HCT116 (cell line): ENCODE results near the gene JAK3. TPM values are rescaled to one million over a fixed set of nuclear protein-coding genes. Genes with fewer than 3 reads are reported as not detected.
A peak's percentile ranks its signal among the peaks of the same experiment; 100 is the strongest.
"Not testable (repeated sequence)": the region's sequence is repeated elsewhere in the genome, so short reads cannot be mapped to it uniquely, and the experiment has no call there.

ENCODE experiments used
- ATAC-seq: fragments of 200-7000 bp; cut with Tn5 transposase; 2 replicates; pipeline ENCODE4 v1.9.1; 2020; ENCODE audit warnings: mild to moderate bottlenecking, moderate library complexity
- BruUV-seq: library from RNA; stranded (reverse); fragments of 400-500 nt; replicated peaks from 2 replicates; lab custom pipeline; 2021; lab: Mats Ljungman, UMichigan
- CTCF ChIA-PET: fragments of 300-600 bp; sonication (Branson Sonifier 250); formaldehyde crosslinking; loops from one replicate; lab custom pipeline; 2021; ENCODE audit warnings: antibody characterized with exemption; lab: Charles Lee
- POLR2A ChIA-PET: fragments of 300-600, 350-600 bp; sonication (Branson Sonifier 250); formaldehyde crosslinking; loops from one replicate; lab custom pipeline; 2021; ENCODE audit warnings: antibody characterized with exemption; lab: Charles Lee
- RAD21 ChIA-PET, 2 experiments: fragments of 300-600 bp; sonication (Branson Sonifier 250); formaldehyde crosslinking; loops; one replicate each; lab custom pipeline; 2023; ENCODE audit warnings: low total read pairs in 2 of 2; ENCODE audit not compliant: uncharacterized antibody in 2 of 2, unreplicated experiment in 2 of 2, low non-redundant PET in 1 of 2; lab: Charles Lee
- DNase-seq: peaks from one replicate; pipeline ENCODE4 v3.0.0-alpha.2; 2010; ENCODE audit warnings: low read depth, low spot score
- H2AFZ ChIP-seq: fragments of 200-600 bp; shearing (Covaris generic), sonication (generic); 2 replicates; pipeline ENCODE4 v1.6.1; 2017; ENCODE audit warnings: low read depth, mixed run types, mixed read lengths, antibody characterized with exemption, low read length; ENCODE audit not compliant: poor library complexity, severe bottlenecking
- H3K27ac ChIP-seq: 2 replicates; pipeline ENCODE4 v1.5.1; 2012; ENCODE audit warnings: low read depth, low read length
- H3K27me3 ChIP-seq: fragments of 200-600 bp; sonication (generic); 2 replicates; pipeline ENCODE4 v1.6.1; 2016; ENCODE audit warnings: mixed run types, low read length, mixed read lengths; ENCODE audit not compliant: insufficient read depth
- H3K36me3 ChIP-seq, 2 experiments: fragments of 200-500 bp in 1 of 2; fragments of 200-600 bp in 1 of 2; sonication (Bioruptor generic) in 1 of 2; sonication (generic) in 1 of 2; 2 replicates each; pipeline versions ENCODE4 v1.5.1 to v1.6.1; 2014 to 2016; ENCODE audit warnings: low read length in 2 of 2, inconsistent platforms in 1 of 2, mixed read lengths in 1 of 2, mixed run types in 1 of 2; ENCODE audit not compliant: insufficient read depth in 2 of 2, control insufficient read depth in 1 of 2
- H3K4me1 ChIP-seq, 2 experiments: fragments of 200-600 bp in 1 of 2; sonication (generic) in 1 of 2; 2 replicates each; pipeline versions ENCODE4 v1.5.1 to v1.6.1; 2012 to 2017; ENCODE audit warnings: low read length in 2 of 2, inconsistent platforms in 1 of 2, mild to moderate bottlenecking in 1 of 2, mixed read lengths in 1 of 2, mixed run types in 1 of 2, moderate library complexity in 1 of 2; ENCODE audit not compliant: insufficient read depth in 2 of 2, control insufficient read depth in 1 of 2
- H3K4me2 ChIP-seq: fragments of 200-600 bp; sonication (generic); 2 replicates; pipeline ENCODE4 v1.6.1; 2017; ENCODE audit warnings: mixed run types, low read length, mixed read lengths
- H3K4me3 ChIP-seq, 2 experiments: fragments of 200-600 bp in 1 of 2; sonication (generic) in 1 of 2; replicated peaks in 1 of 2; 2 replicates each; pipeline ENCODE4 v1.5.1; 2011 to 2016; ENCODE audit warnings: low read length in 2 of 2, control low read depth in 1 of 2, low read depth in 1 of 2, mild to moderate bottlenecking in 1 of 2, mixed read lengths in 1 of 2, mixed run types in 1 of 2
- H3K79me2 ChIP-seq: fragments of 200-600 bp; sonication (generic); 2 replicates; pipeline ENCODE4 v1.6.1; 2017; ENCODE audit warnings: mild to moderate bottlenecking, mixed run types, low read length, moderate library complexity, mixed read lengths; ENCODE audit not compliant: insufficient read depth
- H3K9ac ChIP-seq: fragments of 200-600 bp; sonication (generic); 2 replicates; pipeline ENCODE4 v1.6.1; 2016; ENCODE audit warnings: low read length, mixed read lengths
- H3K9me2 ChIP-seq: fragments of 200-600 bp; sonication (generic), shearing (Covaris generic); 2 replicates; pipeline ENCODE4 v1.6.1; 2017; ENCODE audit warnings: mixed run types, mild to moderate bottlenecking, moderate library complexity; ENCODE audit not compliant: insufficient read depth
- H3K9me3 ChIP-seq, 2 experiments: fragments of 200-500 bp in 1 of 2; fragments of 200-600 bp in 1 of 2; sonication (Bioruptor generic) in 1 of 2; sonication (generic) in 1 of 2; 2 replicates each; pipeline ENCODE4 v1.6.1; 2014 to 2017; ENCODE audit warnings: low read length in 2 of 2, mixed read lengths in 2 of 2, inconsistent platforms in 1 of 2, low read depth in 1 of 2, mild to moderate bottlenecking in 1 of 2, mixed run types in 1 of 2, moderate library complexity in 1 of 2; ENCODE audit not compliant: control insufficient read depth in 1 of 2, insufficient read depth in 1 of 2
- H4K20me1 ChIP-seq: fragments of 200-600 bp; sonication (generic), shearing (Covaris generic); 2 replicates; pipeline ENCODE4 v1.6.1; 2017; ENCODE audit warnings: mixed run types, mild to moderate bottlenecking, moderate library complexity; ENCODE audit not compliant: insufficient read depth
- CBX3 ChIP-seq: IDR thresholded peaks from 2 replicates; pipeline ENCODE4 v1.6.1; 2012; ENCODE audit warnings: low read depth
- EGR1 ChIP-seq: IDR thresholded peaks from 2 replicates; pipeline ENCODE4 v1.6.1; 2012; ENCODE audit warnings: low read depth
- EZH2 ChIP-seq: fragments of 200-600 bp; sonication (generic); IDR thresholded peaks from 2 replicates; pipeline ENCODE4 v1.6.1; 2017; ENCODE audit warnings: antibody characterized with exemption, mixed run types
- JUND ChIP-seq: IDR thresholded peaks from 2 replicates; pipeline ENCODE4 v1.6.1; 2012
- POLR2A ChIP-seq: IDR thresholded peaks from 2 replicates; pipeline ENCODE4 v1.7.0; 2011; ENCODE audit warnings: borderline replicate concordance; ENCODE audit not compliant: insufficient read depth, insufficient read length; ENCODE audit errors: extremely low read depth
- POLR2AphosphoS5 ChIP-seq: IDR thresholded peaks from 2 replicates; pipeline ENCODE4 v1.6.1; 2011; ENCODE audit warnings: mild to moderate bottlenecking, low read depth, low read length, moderate library complexity
- RAD21 ChIP-seq: IDR thresholded peaks from 2 replicates; pipeline ENCODE4 v1.6.1; 2012; ENCODE audit warnings: low read depth, mild to moderate bottlenecking
- SIN3A ChIP-seq: IDR thresholded peaks from 2 replicates; pipeline ENCODE4 v1.6.1; 2012; ENCODE audit warnings: low read depth
- ZNF274 ChIP-seq: fragments of 200-500 bp; sonication (Bioruptor generic); IDR thresholded peaks from 2 replicates; pipeline ENCODE4 v1.6.1; 2014; ENCODE audit warnings: mild to moderate bottlenecking, low read depth, low read length, inconsistent platforms
- intact Hi-C: fragments of 100-400 bp; cut with micrococcal nuclease; formaldehyde crosslinking; loops from 2 replicates; pipeline ENCODE4 v1.10.0; 2022
- total RNA-seq: library from RNA; stranded (reverse); gene quantifications from one replicate; pipeline ENCODE4 v1.2.1, GENCODE V29; 2021; ENCODE audit not compliant: unreplicated experiment
- TF ChIP-seq, protein P1 (sequence below): IDR thresholded peaks from 2 replicates; pipeline ENCODE4 v1.6.1; 2011; ENCODE audit warnings: mild to moderate bottlenecking, low read length, moderate library complexity; ENCODE audit not compliant: insufficient replicate concordance; ENCODE audit errors: extremely low read depth
- TF ChIP-seq, protein P2 (sequence below): IDR thresholded peaks from 2 replicates; pipeline ENCODE4 v1.6.1; 2012

JAK3 gene
- total RNA-seq, 1 experiment from 2014 or later, result 5.7 TPM

DNA sequence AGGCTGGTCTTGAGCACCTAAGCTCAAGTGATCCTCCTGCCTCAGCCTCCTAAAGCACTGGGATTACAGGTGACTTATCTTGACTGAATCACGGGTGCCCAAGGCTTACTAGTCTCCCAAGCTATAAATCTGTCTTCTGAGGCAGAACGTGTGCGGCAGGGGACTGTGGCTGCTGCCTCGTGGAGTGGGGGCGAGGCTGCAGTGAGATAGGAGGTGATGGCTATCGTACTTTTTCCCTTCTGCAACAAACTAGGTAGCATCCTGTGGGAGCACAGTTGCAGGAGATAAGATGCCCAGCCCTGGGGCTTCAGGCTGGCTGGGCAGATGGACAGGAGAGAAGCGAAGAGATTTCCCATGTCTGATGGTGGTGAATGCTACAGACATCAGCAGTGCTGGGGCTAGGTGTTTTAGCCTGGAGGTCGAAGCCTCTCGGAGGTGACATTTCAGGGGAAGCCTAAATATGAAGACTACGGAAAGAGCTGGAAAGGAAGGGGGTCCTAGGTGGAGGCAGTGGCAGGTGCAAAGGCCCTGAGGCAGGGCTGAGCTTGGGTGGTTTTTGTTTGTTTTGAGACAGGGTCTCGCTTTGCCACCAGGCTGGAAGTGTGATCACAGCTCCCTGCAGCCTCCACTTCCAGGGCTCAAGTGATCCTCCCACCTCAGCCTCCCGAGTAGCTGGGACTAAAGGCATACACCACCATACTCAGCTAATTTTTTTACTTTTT, 45.5 kb downstream of the JAK3 start:
- no peak for DNase-seq
- RAD21 ChIA-PET, result interaction anchor here in 1 of 2 experiments (0.6 kb wide), 1 partner anchor 28 kb away, joined by 3 read pairs; no protein-coding TSS in a partner anchor
- Histone ChIP-seq H3K27ac (no peak overlapping the region), H4K20me1 (no peaks in the 10 kb centered on the region), H2AFZ (no peak overlapping the region), H3K4me1 (peaks cover 12 to 44% of the 10 kb centered on the region in 2 experiments), H3K4me3 (no peak overlapping the region), H3K79me2 (peaks cover 30% of the 10 kb centered on the region; the same call in 1 of the 2 replicates), H3K9ac (no peak overlapping the region), H3K9me3 (no peaks in the 10 kb centered on the region), H3K4me2 (no peak overlapping the region), H3K36me3 (no peaks in the 10 kb centered on the region), H3K27me3 (no peaks in the 10 kb centered on the region), H3K9me2 (no peaks in the 10 kb centered on the region)
- intact Hi-C loops, result no loop called here
- TF ChIP-seq, protein P1, sequence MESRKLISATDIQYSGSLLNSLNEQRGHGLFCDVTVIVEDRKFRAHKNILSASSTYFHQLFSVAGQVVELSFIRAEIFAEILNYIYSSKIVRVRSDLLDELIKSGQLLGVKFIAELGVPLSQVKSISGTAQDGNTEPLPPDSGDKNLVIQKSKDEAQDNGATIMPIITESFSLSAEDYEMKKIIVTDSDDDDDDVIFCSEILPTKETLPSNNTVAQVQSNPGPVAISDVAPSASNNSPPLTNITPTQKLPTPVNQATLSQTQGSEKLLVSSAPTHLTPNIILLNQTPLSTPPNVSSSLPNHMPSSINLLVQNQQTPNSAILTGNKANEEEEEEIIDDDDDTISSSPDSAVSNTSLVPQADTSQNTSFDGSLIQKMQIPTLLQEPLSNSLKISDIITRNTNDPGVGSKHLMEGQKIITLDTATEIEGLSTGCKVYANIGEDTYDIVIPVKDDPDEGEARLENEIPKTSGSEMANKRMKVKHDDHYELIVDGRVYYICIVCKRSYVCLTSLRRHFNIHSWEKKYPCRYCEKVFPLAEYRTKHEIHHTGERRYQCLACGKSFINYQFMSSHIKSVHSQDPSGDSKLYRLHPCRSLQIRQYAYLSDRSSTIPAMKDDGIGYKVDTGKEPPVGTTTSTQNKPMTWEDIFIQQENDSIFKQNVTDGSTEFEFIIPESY, result no peak
- TF ChIP-seq CBX3, result no peak
- TF ChIP-seq RAD21, result no peak
- TF ChIP-seq SIN3A, result no peak
- no peak for TF ChIP-seq POLR2A
- TF ChIP-seq, protein P2, sequence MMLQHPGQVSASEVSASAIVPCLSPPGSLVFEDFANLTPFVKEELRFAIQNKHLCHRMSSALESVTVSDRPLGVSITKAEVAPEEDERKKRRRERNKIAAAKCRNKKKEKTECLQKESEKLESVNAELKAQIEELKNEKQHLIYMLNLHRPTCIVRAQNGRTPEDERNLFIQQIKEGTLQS, result no peak
- TF ChIP-seq EGR1, result no peak
- no peak for TF ChIP-seq ZNF274
- no peak for TF ChIP-seq JUND
- no peak for TF ChIP-seq EZH2
- no peak for TF ChIP-seq POLR2AphosphoS5
- no TSS peak for BruUV-seq
- POLR2A ChIA-PET, result interaction anchor here (1.1 kb wide), 1 partner anchor 57 kb away, joined by 5 read pairs; the partner anchor contains the start of gene RPL18A
- CTCF ChIA-PET, result no interaction called here
- no peak for ATAC-seq

DNA sequence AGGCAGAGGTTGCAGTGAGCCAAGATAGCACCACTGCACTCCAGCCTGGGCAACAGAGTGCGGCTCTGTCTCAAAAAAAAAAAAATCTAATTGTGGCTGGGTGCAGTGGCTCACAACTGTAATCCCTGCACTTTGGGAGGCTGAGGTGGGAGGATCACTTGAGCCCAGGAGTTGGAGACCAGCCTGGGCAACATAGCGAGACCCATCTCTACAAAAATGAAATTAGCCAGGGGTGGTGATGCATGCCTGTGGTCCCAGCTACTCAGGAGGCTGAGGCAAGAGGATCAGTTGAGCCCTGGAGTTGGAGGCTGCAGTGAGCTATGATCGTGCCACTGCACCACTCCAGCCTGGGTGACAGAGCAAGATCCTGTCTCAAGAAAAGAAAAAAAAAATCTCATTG, 49.2 kb downstream of the JAK3 start:
- RAD21 ChIA-PET, H3K27ac ChIP-seq, H3K4me3 ChIP-seq, BruUV-seq, H4K20me1 ChIP-seq, H3K36me3 ChIP-seq, H3K27me3 ChIP-seq, H2AFZ ChIP-seq, DNase-seq, CTCF ChIA-PET, H3K9ac ChIP-seq, H3K9me2 ChIP-seq, H3K9me3 ChIP-seq, ATAC-seq: not testable (repeated sequence)
- POLR2A ChIA-PET, result interaction anchor here (0.7 to 1.3 kb wide), 2 partner anchors 32 to 218 kb away, joined by 3 to 5 read pairs; no protein-coding TSS in a partner anchor
- intact Hi-C loops, result loop anchor here (5.0 kb wide), 1 partner anchor 44 kb away; no protein-coding TSS in a partner anchor
- Histone ChIP-seq H3K4me1 (peaks cover 36 to 65% of the 10 kb centered on the region in 2 experiments), H3K4me2 (peak overlapping the region; percentile 6), H3K79me2 (peaks cover 45% of the 10 kb centered on the region)
